ENCODE results near the gene MTA2.
"Not testable (repeated sequence)": the region's sequence is repeated elsewhere in the genome, so short reads cannot be mapped to it uniquely, and the experiment has no call there.

Gene MTA2

GRCh38 chr11:62601372-62602140 is at the start of gene MTA2:
Gene MTA2, minus strand, starts transcription at chr11:62601865. Its CDS starts 415 bp downstream, at chr11:62601450.
- Histone ChIP-seq H3K4me1 (ENCODE audit: control insufficient read depth in 5 of 5, insufficient read depth in 5 of 5, low read length in 5 of 5) (peaks cover 20 to 67% (median 57%) of the 10 kb centered on the region in 5 donors), H3K9me3 (ENCODE audit: control insufficient read depth in 5 of 5, low read length in 5 of 5) (no peaks in the 10 kb centered on the region), H3K36me3 (ENCODE audit: control insufficient read depth in 5 of 5, insufficient read depth in 5 of 5, low read length in 5 of 5) (peaks cover 0 to 46% (median 42%) of the 10 kb centered on the region in 5 donors), H3K4me3 (ENCODE audit: low read depth in 1 of 5, low read length in 5 of 5) (peak within 1 kb of the TSS; percentile 78 to 89 (median 88)), H3K9ac (ENCODE audit: low read length in 5 of 5) (peak within 1 kb of the TSS; percentile 90 to 95 (median 91)), H3K27ac (ENCODE audit: low read depth, low read length) (peak within 1 kb of the TSS; percentile 93), H3K27me3 (ENCODE audit: control insufficient read depth in 5 of 5, insufficient read depth in 4 of 5, low read length in 5 of 5) (no peaks in the 10 kb centered on the region)

GRCh38 chr11:62650283-62650682 is 48.6 kb upstream of the MTA2 start:
- not testable (repeated sequence) for H3K9ac ChIP-seq (ENCODE audit: low read length in 5 of 5); H3K27me3 ChIP-seq (ENCODE audit: control insufficient read depth in 5 of 5, insufficient read depth in 4 of 5, low read length in 5 of 5); H3K27ac ChIP-seq (ENCODE audit: low read depth, low read length); H3K4me3 ChIP-seq (ENCODE audit: low read depth in 1 of 5, low read length in 5 of 5); H3K9me3 ChIP-seq (ENCODE audit: control insufficient read depth in 5 of 5, low read length in 5 of 5)
- Histone ChIP-seq H3K36me3 (ENCODE audit: control insufficient read depth in 5 of 5, insufficient read depth in 5 of 5, low read length in 5 of 5) (peaks cover 0 to 26% (median 24%) of the 10 kb centered on the region in 5 donors), H3K4me1 (ENCODE audit: control insufficient read depth in 5 of 5, insufficient read depth in 5 of 5, low read length in 5 of 5) (peaks cover 6 to 33% (median 31%) of the 10 kb centered on the region in 5 donors)

DNA sequence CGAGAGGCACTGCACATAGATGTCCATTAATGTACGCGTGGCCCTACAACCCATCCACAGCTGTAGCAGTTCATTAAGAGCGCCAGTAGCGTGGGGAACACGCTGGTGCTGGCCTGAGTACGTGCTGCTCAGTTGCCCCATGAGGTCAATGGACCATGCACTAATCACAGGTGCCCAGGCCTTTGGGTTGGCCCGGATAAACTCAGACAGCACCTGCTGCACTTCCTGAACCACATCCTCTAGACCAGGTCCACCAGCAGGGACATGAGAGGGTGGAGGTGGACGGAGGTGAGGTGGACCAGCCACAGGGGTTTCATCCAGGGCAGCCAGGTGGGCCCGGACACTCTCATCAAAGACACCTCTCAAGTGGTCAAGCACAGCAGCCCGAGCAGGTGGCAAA is 47.8 kb upstream of the MTA2 start:
- Histone ChIP-seq H3K4me1 (ENCODE audit: control insufficient read depth in 5 of 5, insufficient read depth in 5 of 5, low read length in 5 of 5) (peaks cover 7 to 39% (median 39%) of the 10 kb centered on the region in 5 donors), H3K27me3 (ENCODE audit: control insufficient read depth in 5 of 5, insufficient read depth in 4 of 5, low read length in 5 of 5) (no peaks in the 10 kb centered on the region), H3K9ac (ENCODE audit: low read length in 5 of 5) (no peak overlapping the region), H3K27ac (ENCODE audit: low read depth, low read length) (no peak overlapping the region), H3K9me3 (ENCODE audit: control insufficient read depth in 5 of 5, low read length in 5 of 5) (no peaks in the 10 kb centered on the region), H3K4me3 (ENCODE audit: low read depth in 1 of 5, low read length in 5 of 5) (no peak overlapping the region), H3K36me3 (ENCODE audit: control insufficient read depth in 5 of 5, insufficient read depth in 5 of 5, low read length in 5 of 5) (peaks cover 0 to 27% (median 24%) of the 10 kb centered on the region in 5 donors)

DNA sequence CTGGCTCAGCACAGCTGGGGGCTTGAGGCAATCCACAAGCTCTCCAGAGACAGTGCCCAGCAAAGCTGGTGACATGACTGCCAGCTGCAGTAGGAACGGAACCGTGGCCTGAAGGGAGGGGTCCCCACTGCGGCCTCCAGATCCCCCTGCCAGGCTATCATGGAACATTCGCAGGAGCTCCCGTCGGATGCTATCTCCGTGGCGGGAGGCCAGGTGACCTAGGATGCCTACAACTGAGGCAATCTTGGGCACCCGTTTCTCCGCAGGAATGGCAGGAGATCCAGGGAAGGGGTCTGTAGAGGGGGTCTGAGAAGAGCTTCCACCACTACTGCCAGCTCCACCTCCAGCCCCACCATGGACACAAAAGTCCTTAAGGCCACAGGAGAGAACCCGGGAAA is 47.3 kb upstream of the MTA2 start:
- no peak overlapping the region for H3K9ac ChIP-seq (ENCODE audit: low read length in 5 of 5)
- no peak overlapping the region for H3K4me3 ChIP-seq (ENCODE audit: low read depth in 1 of 5, low read length in 5 of 5)
- no peak overlapping the region for H3K27ac ChIP-seq (ENCODE audit: low read depth, low read length)
- H3K27me3 ChIP-seq (ENCODE audit: control insufficient read depth in 5 of 5, insufficient read depth in 4 of 5, low read length in 5 of 5) = no peaks in the 10 kb centered on the region
- H3K9me3 ChIP-seq (ENCODE audit: control insufficient read depth in 5 of 5, low read length in 5 of 5) = no peaks in the 10 kb centered on the region
- H3K36me3 ChIP-seq (ENCODE audit: control insufficient read depth in 5 of 5, insufficient read depth in 5 of 5, low read length in 5 of 5) = peaks cover 0 to 32% (median 28%) of the 10 kb centered on the region in 5 donors
- peaks cover 7 to 44% (median 39%) of the 10 kb centered on the region in 5 donors for H3K4me1 ChIP-seq (ENCODE audit: control insufficient read depth in 5 of 5, insufficient read depth in 5 of 5, low read length in 5 of 5)

DNA sequence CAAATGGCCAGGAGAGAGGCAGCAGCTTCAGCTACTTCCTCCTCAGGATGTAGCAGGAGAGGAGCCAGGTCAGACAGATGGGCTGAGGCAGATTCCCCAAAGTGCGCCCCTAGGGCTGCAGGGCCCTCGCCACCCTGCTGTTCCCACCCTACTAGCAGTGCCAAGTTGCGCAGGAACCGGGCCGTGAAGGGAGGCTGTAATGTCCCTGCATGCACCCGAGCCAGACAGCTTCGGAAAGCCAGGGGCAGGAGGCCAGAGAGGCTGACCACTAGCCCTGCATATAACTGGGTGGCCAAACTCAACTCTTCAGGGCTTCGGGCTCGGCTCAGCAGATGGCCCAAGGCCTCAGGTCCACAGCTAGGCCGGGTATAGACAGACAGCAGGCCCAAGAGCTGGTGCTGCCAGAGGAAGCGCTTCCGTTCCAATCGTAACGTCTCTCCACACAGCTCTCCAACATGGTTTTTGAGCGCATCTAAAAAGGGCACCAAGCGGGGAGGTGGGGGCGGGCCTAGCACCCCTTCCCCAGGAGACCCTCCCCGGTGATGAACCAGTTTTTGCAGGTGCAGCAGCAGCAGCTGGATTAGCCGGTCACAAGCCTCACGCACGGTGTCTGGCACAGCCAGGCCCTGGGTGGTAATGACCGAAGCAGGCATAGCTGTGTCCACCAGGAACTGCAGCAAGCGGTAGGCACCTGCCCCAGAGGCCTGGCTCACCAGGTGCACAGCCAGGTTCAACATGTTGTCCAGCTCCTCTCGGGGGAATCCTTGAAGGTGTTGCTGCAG is 46.7 kb upstream of the MTA2 start:
- H3K9me3 ChIP-seq (ENCODE audit: control insufficient read depth in 5 of 5, low read length in 5 of 5) = no peaks in the 10 kb centered on the region
- no peak overlapping the region for H3K9ac ChIP-seq (ENCODE audit: low read length in 5 of 5)
- H3K4me3 ChIP-seq (ENCODE audit: low read depth in 1 of 5, low read length in 5 of 5) = no peak overlapping the region
- peaks cover 0 to 36% (median 29%) of the 10 kb centered on the region in 5 donors for H3K36me3 ChIP-seq (ENCODE audit: control insufficient read depth in 5 of 5, insufficient read depth in 5 of 5, low read length in 5 of 5)
- H3K4me1 ChIP-seq (ENCODE audit: control insufficient read depth in 5 of 5, insufficient read depth in 5 of 5, low read length in 5 of 5) = peaks cover 7 to 44% (median 39%) of the 10 kb centered on the region in 5 donors
- H3K27me3 ChIP-seq (ENCODE audit: control insufficient read depth in 5 of 5, insufficient read depth in 4 of 5, low read length in 5 of 5) = no peaks in the 10 kb centered on the region
- no peak overlapping the region for H3K27ac ChIP-seq (ENCODE audit: low read depth, low read length)

DNA sequence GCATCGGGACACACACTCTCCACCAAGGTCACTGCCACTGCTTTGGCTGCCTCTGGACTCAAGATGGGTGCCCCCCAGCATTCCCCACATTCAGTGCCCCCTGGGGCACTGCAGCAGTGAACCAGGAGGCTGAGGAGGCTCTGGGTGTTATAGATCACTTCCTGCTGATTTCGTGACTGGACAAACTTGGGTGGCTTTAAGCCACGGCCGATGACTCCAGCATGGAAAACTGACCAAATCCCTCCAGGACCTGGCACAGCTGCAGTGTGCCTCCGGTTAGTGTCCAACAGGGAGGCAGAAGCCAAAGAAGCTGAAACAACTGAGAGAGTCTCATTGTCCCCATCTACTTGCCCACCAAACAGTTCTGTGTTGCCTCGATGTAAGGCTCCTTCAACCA is 45.9 kb upstream of the MTA2 start:
- H3K4me1 ChIP-seq (ENCODE audit: control insufficient read depth in 5 of 5, insufficient read depth in 5 of 5, low read length in 5 of 5) = peaks cover 7 to 42% (median 34%) of the 10 kb centered on the region in 5 donors
- H3K9ac ChIP-seq (ENCODE audit: low read length in 5 of 5) = peak overlapping the region in 1 of 5 donors; percentile 2
- H3K4me3 ChIP-seq (ENCODE audit: low read depth in 1 of 5, low read length in 5 of 5) = no peak overlapping the region
- no peaks in the 10 kb centered on the region for H3K27me3 ChIP-seq (ENCODE audit: control insufficient read depth in 5 of 5, insufficient read depth in 4 of 5, low read length in 5 of 5)
- H3K27ac ChIP-seq (ENCODE audit: low read depth, low read length) = no peak overlapping the region
- H3K36me3 ChIP-seq (ENCODE audit: control insufficient read depth in 5 of 5, insufficient read depth in 5 of 5, low read length in 5 of 5) = peaks cover 0 to 41% (median 33%) of the 10 kb centered on the region in 5 donors
- H3K9me3 ChIP-seq (ENCODE audit: control insufficient read depth in 5 of 5, low read length in 5 of 5) = no peaks in the 10 kb centered on the region

GRCh38 chr11:62646825-62647608 is 45.4 kb upstream of the MTA2 start:
- Histone ChIP-seq H3K27ac (ENCODE audit: low read depth, low read length) (peak overlapping the region; percentile 96), H3K27me3 (ENCODE audit: control insufficient read depth in 5 of 5, insufficient read depth in 4 of 5, low read length in 5 of 5) (no peaks in the 10 kb centered on the region), H3K9ac (ENCODE audit: low read length in 5 of 5) (peak overlapping the region in 3 of 5 donors; percentile 37 to 64 (median 48)), H3K36me3 (ENCODE audit: control insufficient read depth in 5 of 5, insufficient read depth in 5 of 5, low read length in 5 of 5) (peaks cover 0 to 43% (median 34%) of the 10 kb centered on the region in 5 donors), H3K4me3 (ENCODE audit: low read depth in 1 of 5, low read length in 5 of 5) (peak overlapping the region in 3 of 5 donors; percentile 28 to 95 (median 53)), H3K4me1 (ENCODE audit: control insufficient read depth in 5 of 5, insufficient read depth in 5 of 5, low read length in 5 of 5) (peaks cover 4 to 36% (median 29%) of the 10 kb centered on the region in 5 donors), H3K9me3 (ENCODE audit: control insufficient read depth in 5 of 5, low read length in 5 of 5) (no peaks in the 10 kb centered on the region)

DNA sequence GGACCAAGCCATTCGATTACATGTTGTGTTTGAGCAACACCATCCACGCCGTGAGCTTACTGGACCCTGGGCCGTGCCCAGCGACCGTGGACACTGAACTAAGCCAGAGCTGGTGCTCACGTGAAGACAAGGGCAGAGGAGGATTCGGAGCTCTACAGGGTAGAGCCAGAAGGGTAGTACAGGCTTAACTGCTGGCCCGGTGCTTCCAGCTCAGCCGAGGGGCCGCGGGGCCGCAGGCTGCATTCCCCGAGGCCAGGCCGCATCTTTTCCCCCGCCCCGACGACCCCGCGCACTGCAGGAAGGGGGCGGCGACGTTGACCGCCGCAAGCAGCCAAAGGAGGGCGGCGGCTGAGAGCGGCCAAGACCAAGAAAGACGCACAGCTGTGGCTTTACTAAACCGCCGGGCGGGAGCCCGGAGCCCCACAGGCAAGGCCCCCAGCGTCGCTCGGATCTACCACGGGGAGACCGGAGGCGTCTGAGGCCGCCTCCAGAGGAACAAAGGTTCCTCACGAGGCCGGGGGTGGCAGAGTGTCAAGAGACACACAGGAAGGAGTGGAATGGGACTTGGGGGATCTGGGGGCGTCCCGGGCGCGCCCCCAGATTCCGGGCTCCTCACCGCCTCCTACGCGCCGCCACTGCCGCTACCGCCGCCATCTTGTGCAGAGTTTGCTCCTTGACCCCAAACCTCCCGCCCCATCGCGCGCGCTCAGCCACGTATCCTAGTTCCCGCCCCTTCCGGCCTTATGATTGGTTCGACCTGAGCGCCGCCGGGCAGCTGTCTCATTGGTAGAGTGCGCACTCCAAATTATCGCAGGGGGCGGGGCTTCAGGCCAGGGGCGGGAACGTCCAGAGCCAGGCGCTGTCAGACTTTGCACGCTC is 44.5 kb upstream of the MTA2 start, which contains the start of gene GANAB:
GANAB (minus strand) TSS at position 668 of the 879 bp plus-strand sequence; CDS start at position 654, 14 bp downstream.
- Histone ChIP-seq H3K27ac (ENCODE audit: low read depth, low read length) (peak within 1 kb of the TSS; percentile 96), H3K9me3 (ENCODE audit: control insufficient read depth in 5 of 5, low read length in 5 of 5) (no peaks in the 10 kb centered on the region), H3K27me3 (ENCODE audit: control insufficient read depth in 5 of 5, insufficient read depth in 4 of 5, low read length in 5 of 5) (no peaks in the 10 kb centered on the region), H3K36me3 (ENCODE audit: control insufficient read depth in 5 of 5, insufficient read depth in 5 of 5, low read length in 5 of 5) (peaks cover 0 to 43% (median 34%) of the 10 kb centered on the region in 5 donors), H3K4me3 (ENCODE audit: low read depth in 1 of 5, low read length in 5 of 5) (peak within 1 kb of the TSS; percentile 87 to 95 (median 90)), H3K4me1 (ENCODE audit: control insufficient read depth in 5 of 5, insufficient read depth in 5 of 5, low read length in 5 of 5) (peaks cover 4 to 31% (median 23%) of the 10 kb centered on the region in 5 donors), H3K9ac (ENCODE audit: low read length in 5 of 5) (peak within 1 kb of the TSS; percentile 94 to 99 (median 98))

- Histone ChIP-seq H3K27ac (ENCODE audit: low read depth, low read length) (peak overlapping the region; percentile 96), H3K27me3 (ENCODE audit: control insufficient read depth in 5 of 5, insufficient read depth in 4 of 5, low read length in 5 of 5) (no peaks in the 10 kb centered on the region), H3K9ac (ENCODE audit: low read length in 5 of 5) (peak overlapping the region; percentile 94 to 99 (median 98)), H3K4me3 (ENCODE audit: low read depth in 1 of 5, low read length in 5 of 5) (peak overlapping the region; percentile 87 to 95 (median 90)), H3K4me1 (ENCODE audit: control insufficient read depth in 5 of 5, insufficient read depth in 5 of 5, low read length in 5 of 5) (peaks cover 4 to 32% (median 26%) of the 10 kb centered on the region in 5 donors), H3K9me3 (ENCODE audit: control insufficient read depth in 5 of 5, low read length in 5 of 5) (no peaks in the 10 kb centered on the region), H3K36me3 (ENCODE audit: control insufficient read depth in 5 of 5, insufficient read depth in 5 of 5, low read length in 5 of 5) (peaks cover 0 to 43% (median 34%) of the 10 kb centered on the region in 5 donors)
These were observed 43.9 kb upstream of the MTA2 start for GRCh38 chr11:62645671-62645945.
